ENCODE measurements around the gene CAST.
"Not testable (repeated sequence)": the region's sequence is repeated elsewhere in the genome, so short reads cannot be mapped to it uniquely, and the experiment has no call there.

The CAST gene

DNA sequence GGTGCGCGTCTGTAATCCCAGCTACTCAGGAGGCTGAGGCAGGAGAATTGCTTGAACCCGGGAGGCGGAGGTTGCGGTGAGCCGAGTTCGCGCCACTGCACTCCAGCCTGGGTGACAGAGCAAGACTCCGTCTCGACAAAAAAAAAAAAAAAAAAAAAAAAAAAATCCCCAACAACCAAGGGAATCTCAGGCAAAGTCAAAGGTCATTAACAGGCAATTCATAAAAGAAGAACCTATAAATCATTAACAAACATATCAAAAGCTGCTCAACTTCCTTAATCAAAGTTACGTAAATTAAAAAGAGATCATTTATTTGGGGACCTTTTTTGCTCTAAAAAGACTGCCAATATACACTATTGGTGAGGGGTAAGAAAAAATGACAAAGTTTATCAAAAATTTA is 139.5 kb downstream of the CAST start:
- H3K4me3 ChIP-seq (ENCODE audit: insufficient read depth, low read depth, low read length, poor library complexity, severe bottlenecking); H3K27me3 ChIP-seq (replicated peaks; ENCODE audit: control insufficient read depth, insufficient read depth, low read length, poor library complexity, severe bottlenecking); DNase-seq; H3K27ac ChIP-seq (ENCODE audit: insufficient read depth, low read length, poor library complexity, severe bottlenecking); H3K9me3 ChIP-seq (ENCODE audit: control insufficient read depth, low read length): not testable (repeated sequence)
- H3K4me1 ChIP-seq (ENCODE audit: control insufficient read depth, insufficient read depth, low read length, poor library complexity, severe bottlenecking): peaks cover 18% of the 10 kb centered on the region
- peaks cover 54% of the 10 kb centered on the region for H3K36me3 ChIP-seq (ENCODE audit: control insufficient read depth, insufficient read depth, low read length)

GRCh38 chr5:96807075-96807654 is 145.0 kb downstream of the CAST start:
- peaks cover 10% of the 10 kb centered on the region for H3K36me3 ChIP-seq (ENCODE audit: control insufficient read depth, insufficient read depth, low read length)
- peak in 1 of 3 donors; percentile 45 for DNase-seq
- H3K27me3 ChIP-seq (replicated peaks; ENCODE audit: control insufficient read depth, insufficient read depth, low read length, poor library complexity, severe bottlenecking): no peaks in the 10 kb centered on the region
- peak overlapping the region; percentile 93 for H3K27ac ChIP-seq (ENCODE audit: insufficient read depth, low read length, poor library complexity, severe bottlenecking)
- H3K4me3 ChIP-seq (ENCODE audit: insufficient read depth, low read depth, low read length, poor library complexity, severe bottlenecking): peak overlapping the region; percentile 89
- H3K9me3 ChIP-seq (ENCODE audit: control insufficient read depth, low read length): no peaks in the 10 kb centered on the region
- H3K4me1 ChIP-seq (ENCODE audit: control insufficient read depth, insufficient read depth, low read length, poor library complexity, severe bottlenecking): peaks cover 18% of the 10 kb centered on the region

DNA sequence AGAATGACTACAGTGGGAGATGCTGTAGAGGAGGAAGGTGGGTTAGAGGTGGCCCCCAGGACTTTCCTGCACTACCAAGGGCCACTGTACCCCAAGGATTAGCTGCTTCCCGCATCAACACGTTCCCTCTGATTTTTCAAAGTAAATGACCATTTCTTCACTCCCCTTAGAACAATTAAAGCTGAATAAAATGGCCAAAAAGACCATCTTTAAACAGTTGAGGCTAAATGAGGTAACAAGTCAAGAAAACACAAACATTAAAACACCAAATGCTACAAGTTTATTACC is 146.3 kb downstream of the CAST start:
- H3K27ac ChIP-seq (ENCODE audit: insufficient read depth, low read length, poor library complexity, severe bottlenecking): peak overlapping the region; percentile 93
- DNase-seq: no peak
- no peaks in the 10 kb centered on the region for H3K27me3 ChIP-seq (replicated peaks; ENCODE audit: control insufficient read depth, insufficient read depth, low read length, poor library complexity, severe bottlenecking)
- no peaks in the 10 kb centered on the region for H3K9me3 ChIP-seq (ENCODE audit: control insufficient read depth, low read length)
- peak overlapping the region; percentile 89 for H3K4me3 ChIP-seq (ENCODE audit: insufficient read depth, low read depth, low read length, poor library complexity, severe bottlenecking)
- peaks cover 3% of the 10 kb centered on the region for H3K36me3 ChIP-seq (ENCODE audit: control insufficient read depth, insufficient read depth, low read length)
- H3K4me1 ChIP-seq (ENCODE audit: control insufficient read depth, insufficient read depth, low read length, poor library complexity, severe bottlenecking): peaks cover 10% of the 10 kb centered on the region

DNA sequence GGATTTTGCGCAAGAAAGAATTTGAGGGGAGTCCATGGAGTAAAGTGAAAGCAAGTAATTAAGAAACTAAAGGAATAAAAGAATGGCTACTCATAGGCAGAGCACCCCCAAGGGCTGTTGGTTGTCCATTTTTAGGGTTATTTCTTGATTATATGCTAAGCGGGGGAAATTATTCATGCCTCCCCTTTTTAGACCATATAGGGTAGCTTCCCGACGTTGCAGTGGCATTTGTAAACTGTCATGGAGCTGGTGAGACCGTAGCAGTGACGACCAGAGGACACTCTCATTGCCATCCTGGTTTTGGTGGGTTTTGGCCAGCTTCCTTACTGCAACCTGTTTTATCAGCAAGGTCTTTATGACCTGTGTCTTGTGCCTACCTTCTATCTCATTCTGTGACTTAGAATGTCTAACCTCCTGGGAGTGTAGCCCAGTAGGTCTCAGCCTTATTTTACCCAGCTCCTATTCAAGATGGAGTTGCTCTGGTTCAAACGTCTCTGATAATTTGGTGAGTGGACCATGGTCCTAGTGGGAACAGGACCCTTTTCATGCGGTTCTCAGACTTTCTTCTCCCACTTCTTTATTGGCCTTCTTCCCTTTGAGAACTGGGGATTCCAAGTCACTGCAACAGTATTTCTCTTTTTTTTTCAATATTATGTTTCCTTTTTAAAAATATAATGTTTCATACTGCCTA is 146.8 kb downstream of the CAST start:
- peak overlapping the region; percentile 93 for H3K27ac ChIP-seq (ENCODE audit: insufficient read depth, low read length, poor library complexity, severe bottlenecking)
- no peak for DNase-seq
- no peaks in the 10 kb centered on the region for H3K9me3 ChIP-seq (ENCODE audit: control insufficient read depth, low read length)
- H3K36me3 ChIP-seq (ENCODE audit: control insufficient read depth, insufficient read depth, low read length): no peaks in the 10 kb centered on the region
- peaks cover 9% of the 10 kb centered on the region for H3K4me1 ChIP-seq (ENCODE audit: control insufficient read depth, insufficient read depth, low read length, poor library complexity, severe bottlenecking)
- H3K4me3 ChIP-seq (ENCODE audit: insufficient read depth, low read depth, low read length, poor library complexity, severe bottlenecking): no peak overlapping the region
- H3K27me3 ChIP-seq (replicated peaks; ENCODE audit: control insufficient read depth, insufficient read depth, low read length, poor library complexity, severe bottlenecking): no peaks in the 10 kb centered on the region

DNA sequence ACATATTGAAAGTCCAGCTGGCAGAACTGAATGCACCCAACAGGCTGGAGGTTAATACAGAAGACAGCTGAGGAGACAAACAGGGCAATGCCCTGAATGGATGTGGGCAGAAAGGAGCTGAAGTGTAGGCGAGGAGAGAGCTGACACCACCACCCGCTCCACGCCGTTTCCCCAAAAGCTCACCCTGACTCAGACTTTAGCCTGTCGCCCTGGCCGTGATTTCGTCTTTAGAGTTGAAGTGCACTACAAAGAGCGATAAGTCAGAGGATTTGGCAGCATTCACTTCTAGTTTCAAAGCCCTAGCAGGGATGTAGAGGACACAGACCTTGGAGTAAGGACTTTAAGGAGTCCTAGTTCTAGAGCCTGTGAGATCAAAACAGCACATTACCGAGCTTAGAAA is 147.7 kb downstream of the CAST start:
- Histone ChIP-seq H3K36me3 (ENCODE audit: control insufficient read depth, insufficient read depth, low read length) (no peaks in the 10 kb centered on the region), H3K27me3 (replicated peaks; ENCODE audit: control insufficient read depth, insufficient read depth, low read length, poor library complexity, severe bottlenecking) (no peaks in the 10 kb centered on the region), H3K4me3 (ENCODE audit: insufficient read depth, low read depth, low read length, poor library complexity, severe bottlenecking) (no peak overlapping the region), H3K27ac (ENCODE audit: insufficient read depth, low read length, poor library complexity, severe bottlenecking) (no peak overlapping the region), H3K9me3 (ENCODE audit: control insufficient read depth, low read length) (no peaks in the 10 kb centered on the region), H3K4me1 (ENCODE audit: control insufficient read depth, insufficient read depth, low read length, poor library complexity, severe bottlenecking) (peaks cover 10% of the 10 kb centered on the region)
- DNase-seq: no peak

GRCh38 chr5:96812851-96813250 is 150.7 kb downstream of the CAST start:
- Histone ChIP-seq H3K36me3 (ENCODE audit: control insufficient read depth, insufficient read depth, low read length) (no peaks in the 10 kb centered on the region), H3K27me3 (replicated peaks; ENCODE audit: control insufficient read depth, insufficient read depth, low read length, poor library complexity, severe bottlenecking) (no peaks in the 10 kb centered on the region), H3K4me1 (ENCODE audit: control insufficient read depth, insufficient read depth, low read length, poor library complexity, severe bottlenecking) (peaks cover 25% of the 10 kb centered on the region), H3K9me3 (ENCODE audit: control insufficient read depth, low read length) (no peaks in the 10 kb centered on the region), H3K4me3 (ENCODE audit: insufficient read depth, low read depth, low read length, poor library complexity, severe bottlenecking) (no peak overlapping the region), H3K27ac (ENCODE audit: insufficient read depth, low read length, poor library complexity, severe bottlenecking) (no peak overlapping the region)
- no peak for DNase-seq

DNA sequence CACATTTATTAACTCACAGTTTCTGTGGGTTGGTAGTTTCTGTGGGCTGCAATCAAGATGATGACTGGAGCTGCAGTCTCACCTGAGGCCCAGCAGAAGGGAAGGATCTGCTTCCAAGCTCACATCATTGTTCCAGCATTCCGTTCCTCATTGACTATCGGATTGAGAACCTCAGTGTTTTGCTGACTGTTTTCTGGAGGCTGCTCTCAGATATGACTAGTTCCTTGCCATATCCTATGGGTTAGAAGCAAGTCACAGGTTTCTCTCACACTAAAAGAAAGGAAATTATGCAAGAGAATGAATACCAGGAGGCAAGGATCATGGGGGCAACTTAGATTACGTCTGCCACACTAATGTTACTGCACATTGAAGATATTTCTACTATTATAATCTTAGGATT is 151.9 kb downstream of the CAST start:
- Histone ChIP-seq H3K9me3 (ENCODE audit: control insufficient read depth, low read length) (no peaks in the 10 kb centered on the region), H3K27me3 (replicated peaks; ENCODE audit: control insufficient read depth, insufficient read depth, low read length, poor library complexity, severe bottlenecking) (no peaks in the 10 kb centered on the region), H3K27ac (ENCODE audit: insufficient read depth, low read length, poor library complexity, severe bottlenecking) (no peak overlapping the region), H3K36me3 (ENCODE audit: control insufficient read depth, insufficient read depth, low read length) (no peaks in the 10 kb centered on the region), H3K4me1 (ENCODE audit: control insufficient read depth, insufficient read depth, low read length, poor library complexity, severe bottlenecking) (peaks cover 26% of the 10 kb centered on the region), H3K4me3 (ENCODE audit: insufficient read depth, low read depth, low read length, poor library complexity, severe bottlenecking) (no peak overlapping the region)
- no peak for DNase-seq

DNA sequence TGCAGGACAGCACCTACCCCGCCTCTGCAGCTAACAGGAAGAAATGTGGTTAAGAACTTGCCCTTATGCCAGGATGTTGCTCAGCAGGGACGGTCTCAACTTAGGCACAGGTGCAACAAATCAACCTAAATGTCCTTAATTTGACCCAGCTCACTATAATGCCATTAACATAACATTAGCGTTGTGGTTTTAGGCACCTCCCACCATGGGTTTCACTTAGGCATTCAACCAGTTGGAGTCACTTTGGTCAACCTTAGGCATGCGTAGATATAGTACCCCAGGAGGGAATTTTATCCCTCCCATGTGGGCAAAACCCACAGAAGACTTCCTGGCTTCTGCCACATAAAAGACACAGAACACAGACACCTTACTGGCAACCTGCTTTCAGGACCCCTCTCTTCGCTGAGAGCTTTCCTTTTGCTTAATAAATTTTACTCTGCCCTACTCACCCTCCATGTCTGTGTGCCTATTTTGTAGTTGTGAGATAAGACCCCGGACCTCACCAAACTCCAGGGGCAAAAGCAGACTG is 154.3 kb downstream of the CAST start:
- Histone ChIP-seq H3K27me3 (replicated peaks; ENCODE audit: control insufficient read depth, insufficient read depth, low read length, poor library complexity, severe bottlenecking) (no peaks in the 10 kb centered on the region), H3K4me3 (ENCODE audit: insufficient read depth, low read depth, low read length, poor library complexity, severe bottlenecking) (peak overlapping the region; percentile 56), H3K9me3 (ENCODE audit: control insufficient read depth, low read length) (no peaks in the 10 kb centered on the region), H3K36me3 (ENCODE audit: control insufficient read depth, insufficient read depth, low read length) (no peaks in the 10 kb centered on the region), H3K4me1 (ENCODE audit: control insufficient read depth, insufficient read depth, low read length, poor library complexity, severe bottlenecking) (peaks cover 28% of the 10 kb centered on the region), H3K27ac (ENCODE audit: insufficient read depth, low read length, poor library complexity, severe bottlenecking) (peak overlapping the region; percentile 76)
- peak; percentile 64 to 70 (median 68) for DNase-seq

GRCh38 chr5:96816991-96817390 is 154.8 kb downstream of the CAST start:
- Histone ChIP-seq H3K27me3 (replicated peaks; ENCODE audit: control insufficient read depth, insufficient read depth, low read length, poor library complexity, severe bottlenecking) (no peaks in the 10 kb centered on the region), H3K36me3 (ENCODE audit: control insufficient read depth, insufficient read depth, low read length) (no peaks in the 10 kb centered on the region), H3K27ac (ENCODE audit: insufficient read depth, low read length, poor library complexity, severe bottlenecking) (peak overlapping the region; percentile 76), H3K9me3 (ENCODE audit: control insufficient read depth, low read length) (no peaks in the 10 kb centered on the region), H3K4me1 (ENCODE audit: control insufficient read depth, insufficient read depth, low read length, poor library complexity, severe bottlenecking) (peaks cover 33% of the 10 kb centered on the region), H3K4me3 (ENCODE audit: insufficient read depth, low read depth, low read length, poor library complexity, severe bottlenecking) (peak overlapping the region; percentile 56)
- DNase-seq: no peak

DNA sequence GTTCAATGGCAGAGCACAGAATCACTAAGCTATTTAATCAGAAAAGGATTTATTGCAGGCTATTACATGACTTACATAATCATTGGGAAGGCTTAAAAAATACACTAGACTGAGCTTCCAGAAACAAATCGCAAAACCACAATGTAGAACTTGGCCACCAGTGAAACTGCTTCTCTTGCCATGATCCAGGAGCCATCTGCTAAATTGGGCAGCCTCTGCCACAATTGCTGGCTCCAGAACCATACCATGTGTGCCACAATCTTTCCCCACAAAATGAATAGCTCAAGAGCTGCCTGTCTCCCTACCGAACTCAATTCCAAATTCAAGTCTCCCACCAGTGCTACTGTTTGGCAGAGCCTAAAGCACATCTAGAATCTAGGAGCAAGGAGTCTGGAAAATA is 155.3 kb downstream of the CAST start:
- Histone ChIP-seq H3K4me1 (ENCODE audit: control insufficient read depth, insufficient read depth, low read length, poor library complexity, severe bottlenecking) (peaks cover 34% of the 10 kb centered on the region), H3K27ac (ENCODE audit: insufficient read depth, low read length, poor library complexity, severe bottlenecking) (no peak overlapping the region), H3K36me3 (ENCODE audit: control insufficient read depth, insufficient read depth, low read length) (no peaks in the 10 kb centered on the region), H3K27me3 (replicated peaks; ENCODE audit: control insufficient read depth, insufficient read depth, low read length, poor library complexity, severe bottlenecking) (no peaks in the 10 kb centered on the region), H3K9me3 (ENCODE audit: control insufficient read depth, low read length) (no peaks in the 10 kb centered on the region), H3K4me3 (ENCODE audit: insufficient read depth, low read depth, low read length, poor library complexity, severe bottlenecking) (peak overlapping the region; percentile 56)
- no peak for DNase-seq

Data from effector memory CD4-positive, alpha-beta T cell (primary cell).